Fibroblast of mammary gland (primary cell): Measurements from ENCODE around the gene ADAMTS8.

Source experiments
- DNase-seq: peaks from one replicate; pipeline ENCODE4 v3.0.0-alpha.2; 2010; ENCODE audit warnings: low read depth
- H3K4me3 ChIP-seq: 2 replicates; pipeline ENCODE4 v1.5.1; 2011; ENCODE audit warnings: low read depth, mild to moderate bottlenecking, low read length, moderate library complexity; ENCODE audit not compliant: control insufficient read depth
- TF ChIP-seq, protein P1 (sequence below): conservative IDR thresholded peaks from 2 replicates; pipeline ENCODE4 v1.5.1; 2011; ENCODE audit warnings: low read depth, low read length, inconsistent platforms; ENCODE audit not compliant: control insufficient read depth, insufficient read depth

The ADAMTS8 gene

GRCh38 chr11:130390071-130390758 is 38.2 kb downstream of the ADAMTS8 start:
- no peak overlapping the region for H3K4me3 ChIP-seq
- TF ChIP-seq, protein P1, sequence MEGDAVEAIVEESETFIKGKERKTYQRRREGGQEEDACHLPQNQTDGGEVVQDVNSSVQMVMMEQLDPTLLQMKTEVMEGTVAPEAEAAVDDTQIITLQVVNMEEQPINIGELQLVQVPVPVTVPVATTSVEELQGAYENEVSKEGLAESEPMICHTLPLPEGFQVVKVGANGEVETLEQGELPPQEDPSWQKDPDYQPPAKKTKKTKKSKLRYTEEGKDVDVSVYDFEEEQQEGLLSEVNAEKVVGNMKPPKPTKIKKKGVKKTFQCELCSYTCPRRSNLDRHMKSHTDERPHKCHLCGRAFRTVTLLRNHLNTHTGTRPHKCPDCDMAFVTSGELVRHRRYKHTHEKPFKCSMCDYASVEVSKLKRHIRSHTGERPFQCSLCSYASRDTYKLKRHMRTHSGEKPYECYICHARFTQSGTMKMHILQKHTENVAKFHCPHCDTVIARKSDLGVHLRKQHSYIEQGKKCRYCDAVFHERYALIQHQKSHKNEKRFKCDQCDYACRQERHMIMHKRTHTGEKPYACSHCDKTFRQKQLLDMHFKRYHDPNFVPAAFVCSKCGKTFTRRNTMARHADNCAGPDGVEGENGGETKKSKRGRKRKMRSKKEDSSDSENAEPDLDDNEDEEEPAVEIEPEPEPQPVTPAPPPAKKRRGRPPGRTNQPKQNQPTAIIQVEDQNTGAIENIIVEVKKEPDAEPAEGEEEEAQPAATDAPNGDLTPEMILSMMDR = peak; percentile 73
- DNase-seq = peak; percentile 81

DNA sequence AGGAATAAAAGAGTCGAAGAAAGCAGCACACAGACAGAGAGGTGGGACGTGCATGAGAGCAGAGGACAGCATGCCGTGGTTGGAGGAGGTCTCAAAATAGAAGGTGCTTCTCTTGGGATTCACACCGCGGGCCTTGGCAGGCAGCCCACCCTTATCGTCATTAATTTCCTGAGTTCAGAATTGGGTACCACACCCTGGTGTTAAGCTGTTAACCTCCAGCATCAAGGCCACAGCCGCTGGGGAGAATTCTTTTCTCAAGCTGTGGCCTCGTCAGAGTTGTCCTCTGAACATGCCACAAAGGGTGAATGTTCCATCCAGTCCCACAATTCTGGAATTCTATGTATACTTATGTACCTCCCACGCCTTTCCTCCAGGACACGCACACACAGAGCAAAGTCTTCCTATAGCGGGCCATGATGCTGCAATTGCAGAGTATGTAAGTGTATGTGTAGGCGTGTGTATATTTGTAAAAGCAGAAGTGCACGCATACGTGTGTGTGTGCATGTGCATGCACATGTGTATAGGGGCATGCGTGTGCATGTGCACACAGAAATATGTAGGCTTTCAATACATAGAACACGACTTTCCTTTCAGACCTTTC is 39.0 kb downstream of the ADAMTS8 start:
- H3K4me3 ChIP-seq = no peak overlapping the region
- TF ChIP-seq, protein P1 = no peak
- no peak for DNase-seq

DNA sequence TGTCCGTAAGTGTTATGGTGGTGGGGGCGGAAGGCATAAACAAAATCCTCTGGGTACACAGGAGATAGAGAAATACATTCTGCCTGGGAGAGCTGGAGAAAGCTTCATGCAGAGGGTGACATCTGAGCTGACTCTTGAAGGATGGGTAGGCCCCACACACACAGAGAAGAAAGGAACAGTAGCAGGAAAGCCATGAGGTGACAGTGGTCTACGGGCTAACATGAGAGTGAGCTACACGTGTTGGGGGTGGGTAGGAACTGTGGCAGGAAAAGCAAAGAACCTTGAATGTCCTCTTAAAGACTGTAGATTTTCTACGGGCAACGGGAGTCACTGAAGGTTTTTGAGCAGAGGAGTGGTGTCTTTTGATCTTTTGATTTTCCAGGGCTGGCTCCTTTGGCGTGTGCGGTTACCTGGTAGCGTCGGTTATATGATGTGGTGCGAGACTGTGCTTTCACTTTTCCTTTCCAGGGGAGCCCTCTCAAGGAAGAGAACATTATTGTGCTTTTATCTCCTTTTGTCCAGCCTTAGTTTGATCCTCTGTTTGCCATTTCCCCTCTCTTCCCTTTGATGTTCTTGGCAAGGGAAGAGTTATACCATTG is 39.7 kb downstream of the ADAMTS8 start:
- TF ChIP-seq, protein P1 = no peak
- no peak overlapping the region for H3K4me3 ChIP-seq
- no peak for DNase-seq

DNA sequence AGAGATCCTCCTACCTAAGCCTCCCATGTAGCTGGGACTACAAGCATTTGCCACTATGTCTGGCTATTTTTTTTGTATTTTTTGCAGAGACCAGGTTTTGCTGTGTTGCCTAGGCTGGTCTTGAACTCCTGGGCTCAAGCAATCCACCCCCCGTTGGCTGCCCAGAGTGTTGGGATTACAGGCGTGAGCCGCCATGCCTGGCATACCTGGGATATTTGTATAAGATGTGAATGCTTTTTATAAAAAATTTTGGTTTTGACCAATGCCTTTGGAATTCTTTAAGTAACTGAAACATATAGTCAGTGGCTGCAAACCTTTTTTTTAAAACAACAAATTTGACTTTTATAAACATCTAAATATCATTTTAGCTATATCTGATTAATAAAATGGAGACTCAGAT is 42.4 kb downstream of the ADAMTS8 start:
- TF ChIP-seq, protein P1 = no peak
- DNase-seq = no peak
- no peak overlapping the region for H3K4me3 ChIP-seq

GRCh38 chr11:130383344-130384211 is 44.8 kb downstream of the ADAMTS8 start:
- TF ChIP-seq, protein P1 = no peak
- H3K4me3 ChIP-seq = no peak overlapping the region
- peak; percentile 90 for DNase-seq

- TF ChIP-seq, protein P1 = no peak
- no peak for DNase-seq
- no peak overlapping the region for H3K4me3 ChIP-seq
Observed at GRCh38 chr11:130381317-130381716, 47.1 kb downstream of the ADAMTS8 start.
